HCT116 (cell line): ENCODE measurements around the gene BMERB1. TPM values are rescaled to one million over a fixed set of nuclear protein-coding genes. Genes with fewer than 3 reads are reported as not detected.
"Not testable (repeated sequence)": the region's sequence is repeated elsewhere in the genome, so short reads cannot be mapped to it uniquely, and the experiment has no call there.

Experiments
- ATAC-seq: fragments of 200-7000 bp; cut with Tn5 transposase; 2 replicates; pipeline ENCODE4 v1.9.1; 2020; ENCODE audit warnings: mild to moderate bottlenecking, moderate library complexity
- BruUV-seq: library from RNA; stranded (reverse); fragments of 400-500 nt; replicated peaks from 2 replicates; lab custom pipeline; 2021; lab: Mats Ljungman, UMichigan
- CTCF ChIA-PET: fragments of 300-600 bp; sonication (Branson Sonifier 250); formaldehyde crosslinking; loops from one replicate; lab custom pipeline; 2021; ENCODE audit warnings: antibody characterized with exemption; lab: Charles Lee
- POLR2A ChIA-PET: fragments of 300-600, 350-600 bp; sonication (Branson Sonifier 250); formaldehyde crosslinking; loops from one replicate; lab custom pipeline; 2021; ENCODE audit warnings: antibody characterized with exemption; lab: Charles Lee
- RAD21 ChIA-PET, 2 experiments: fragments of 300-600 bp; sonication (Branson Sonifier 250); formaldehyde crosslinking; loops; one replicate each; lab custom pipeline; 2023; ENCODE audit warnings: low total read pairs in 2 of 2; ENCODE audit not compliant: uncharacterized antibody in 2 of 2, unreplicated experiment in 2 of 2, low non-redundant PET in 1 of 2; lab: Charles Lee
- DNase-seq: peaks from one replicate; pipeline ENCODE4 v3.0.0-alpha.2; 2010; ENCODE audit warnings: low read depth, low spot score
- H2AFZ ChIP-seq: fragments of 200-600 bp; shearing (Covaris generic), sonication (generic); 2 replicates; pipeline ENCODE4 v1.6.1; 2017; ENCODE audit warnings: low read depth, mixed run types, mixed read lengths, antibody characterized with exemption, low read length; ENCODE audit not compliant: poor library complexity, severe bottlenecking
- H3K27ac ChIP-seq: 2 replicates; pipeline ENCODE4 v1.5.1; 2012; ENCODE audit warnings: low read depth, low read length
- H3K27me3 ChIP-seq: fragments of 200-600 bp; sonication (generic); 2 replicates; pipeline ENCODE4 v1.6.1; 2016; ENCODE audit warnings: mixed run types, low read length, mixed read lengths; ENCODE audit not compliant: insufficient read depth
- H3K36me3 ChIP-seq, 2 experiments: fragments of 200-500 bp in 1 of 2; fragments of 200-600 bp in 1 of 2; sonication (Bioruptor generic) in 1 of 2; sonication (generic) in 1 of 2; 2 replicates each; pipeline versions ENCODE4 v1.5.1 to v1.6.1; 2014 to 2016; ENCODE audit warnings: low read length in 2 of 2, inconsistent platforms in 1 of 2, mixed read lengths in 1 of 2, mixed run types in 1 of 2; ENCODE audit not compliant: insufficient read depth in 2 of 2, control insufficient read depth in 1 of 2
- H3K4me1 ChIP-seq, 2 experiments: fragments of 200-600 bp in 1 of 2; sonication (generic) in 1 of 2; 2 replicates each; pipeline versions ENCODE4 v1.5.1 to v1.6.1; 2012 to 2017; ENCODE audit warnings: low read length in 2 of 2, inconsistent platforms in 1 of 2, mild to moderate bottlenecking in 1 of 2, mixed read lengths in 1 of 2, mixed run types in 1 of 2, moderate library complexity in 1 of 2; ENCODE audit not compliant: insufficient read depth in 2 of 2, control insufficient read depth in 1 of 2
- H3K4me2 ChIP-seq: fragments of 200-600 bp; sonication (generic); 2 replicates; pipeline ENCODE4 v1.6.1; 2017; ENCODE audit warnings: mixed run types, low read length, mixed read lengths
- H3K4me3 ChIP-seq, 2 experiments: fragments of 200-600 bp in 1 of 2; sonication (generic) in 1 of 2; replicated peaks in 1 of 2; 2 replicates each; pipeline ENCODE4 v1.5.1; 2011 to 2016; ENCODE audit warnings: low read length in 2 of 2, control low read depth in 1 of 2, low read depth in 1 of 2, mild to moderate bottlenecking in 1 of 2, mixed read lengths in 1 of 2, mixed run types in 1 of 2
- H3K79me2 ChIP-seq: fragments of 200-600 bp; sonication (generic); 2 replicates; pipeline ENCODE4 v1.6.1; 2017; ENCODE audit warnings: mild to moderate bottlenecking, mixed run types, low read length, moderate library complexity, mixed read lengths; ENCODE audit not compliant: insufficient read depth
- H3K9ac ChIP-seq: fragments of 200-600 bp; sonication (generic); 2 replicates; pipeline ENCODE4 v1.6.1; 2016; ENCODE audit warnings: low read length, mixed read lengths
- H3K9me2 ChIP-seq: fragments of 200-600 bp; sonication (generic), shearing (Covaris generic); 2 replicates; pipeline ENCODE4 v1.6.1; 2017; ENCODE audit warnings: mixed run types, mild to moderate bottlenecking, moderate library complexity; ENCODE audit not compliant: insufficient read depth
- H3K9me3 ChIP-seq, 2 experiments: fragments of 200-500 bp in 1 of 2; fragments of 200-600 bp in 1 of 2; sonication (Bioruptor generic) in 1 of 2; sonication (generic) in 1 of 2; 2 replicates each; pipeline ENCODE4 v1.6.1; 2014 to 2017; ENCODE audit warnings: low read length in 2 of 2, mixed read lengths in 2 of 2, inconsistent platforms in 1 of 2, low read depth in 1 of 2, mild to moderate bottlenecking in 1 of 2, mixed run types in 1 of 2, moderate library complexity in 1 of 2; ENCODE audit not compliant: control insufficient read depth in 1 of 2, insufficient read depth in 1 of 2
- H4K20me1 ChIP-seq: fragments of 200-600 bp; sonication (generic), shearing (Covaris generic); 2 replicates; pipeline ENCODE4 v1.6.1; 2017; ENCODE audit warnings: mixed run types, mild to moderate bottlenecking, moderate library complexity; ENCODE audit not compliant: insufficient read depth
- EGR1 ChIP-seq: IDR thresholded peaks from 2 replicates; pipeline ENCODE4 v1.6.1; 2012; ENCODE audit warnings: low read depth
- EZH2phosphoT487 ChIP-seq: fragments of 200-600 bp; IDR thresholded peaks from 2 replicates; pipeline ENCODE4 v1.6.1; 2018; ENCODE audit warnings: antibody characterized with exemption, borderline replicate concordance
- SP1 ChIP-seq: IDR thresholded peaks from 2 replicates; pipeline ENCODE4 v1.6.1; 2012; ENCODE audit warnings: low read depth
- intact Hi-C: fragments of 100-400 bp; cut with micrococcal nuclease; formaldehyde crosslinking; loops from 2 replicates; pipeline ENCODE4 v1.10.0; 2022
- total RNA-seq: library from RNA; stranded (reverse); gene quantifications from one replicate; pipeline ENCODE4 v1.2.1, GENCODE V29; 2021; ENCODE audit not compliant: unreplicated experiment
- TF ChIP-seq, protein P1 (sequence below), 3 experiments: fragments of 200-600 bp in 1 of 3; sonication (generic) in 1 of 3; IDR thresholded peaks in 2 of 3; conservative IDR thresholded peaks in 1 of 3; 2 replicates each; pipeline ENCODE4 v1.5.1; 2012 to 2017; ENCODE audit warnings: low read depth in 2 of 3, low read length in 2 of 3, antibody characterized with exemption in 1 of 3, borderline replicate concordance in 1 of 3, control low read depth in 1 of 3, mild to moderate bottlenecking in 1 of 3, mixed read lengths in 1 of 3, mixed run types in 1 of 3, moderate library complexity in 1 of 3; ENCODE audit not compliant: insufficient read depth in 1 of 3

The BMERB1 gene
- total RNA-seq, 1 experiment from 2014 or later, result 43.6 TPM

DNA sequence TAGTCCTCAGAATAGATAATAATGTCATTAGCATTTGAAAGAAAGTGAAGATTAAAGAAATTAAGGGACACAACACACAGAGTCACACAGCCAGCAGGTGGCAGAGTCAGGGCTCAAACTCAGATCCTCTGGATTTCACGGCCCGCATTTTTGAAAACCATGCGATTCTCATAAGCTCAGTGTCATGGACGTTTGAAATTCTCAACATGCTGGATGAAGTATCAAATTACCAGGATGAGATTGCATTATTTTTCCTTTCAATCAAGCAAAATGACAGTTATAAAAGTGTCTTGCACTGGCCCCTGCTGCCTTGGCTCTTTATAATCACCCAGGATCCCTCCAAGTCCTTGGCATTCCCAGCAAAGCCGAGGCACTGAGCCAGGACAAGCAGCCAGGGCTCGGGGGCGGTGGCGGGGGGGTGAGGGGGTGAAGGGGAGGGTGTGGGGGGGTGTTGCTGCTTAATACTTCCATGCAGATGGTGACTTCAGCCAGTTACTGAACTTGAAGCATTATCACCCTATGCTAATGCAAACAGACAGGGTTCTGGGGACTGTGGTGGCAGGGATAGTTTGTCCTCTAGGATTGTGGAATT lies 6.6 kb upstream of the BMERB1 start (continued):
- TF ChIP-seq, protein P1, sequence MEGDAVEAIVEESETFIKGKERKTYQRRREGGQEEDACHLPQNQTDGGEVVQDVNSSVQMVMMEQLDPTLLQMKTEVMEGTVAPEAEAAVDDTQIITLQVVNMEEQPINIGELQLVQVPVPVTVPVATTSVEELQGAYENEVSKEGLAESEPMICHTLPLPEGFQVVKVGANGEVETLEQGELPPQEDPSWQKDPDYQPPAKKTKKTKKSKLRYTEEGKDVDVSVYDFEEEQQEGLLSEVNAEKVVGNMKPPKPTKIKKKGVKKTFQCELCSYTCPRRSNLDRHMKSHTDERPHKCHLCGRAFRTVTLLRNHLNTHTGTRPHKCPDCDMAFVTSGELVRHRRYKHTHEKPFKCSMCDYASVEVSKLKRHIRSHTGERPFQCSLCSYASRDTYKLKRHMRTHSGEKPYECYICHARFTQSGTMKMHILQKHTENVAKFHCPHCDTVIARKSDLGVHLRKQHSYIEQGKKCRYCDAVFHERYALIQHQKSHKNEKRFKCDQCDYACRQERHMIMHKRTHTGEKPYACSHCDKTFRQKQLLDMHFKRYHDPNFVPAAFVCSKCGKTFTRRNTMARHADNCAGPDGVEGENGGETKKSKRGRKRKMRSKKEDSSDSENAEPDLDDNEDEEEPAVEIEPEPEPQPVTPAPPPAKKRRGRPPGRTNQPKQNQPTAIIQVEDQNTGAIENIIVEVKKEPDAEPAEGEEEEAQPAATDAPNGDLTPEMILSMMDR (IDR thresholded peaks at IDR 0.05 in 2 of 3, conservative IDR thresholded peaks at IDR 0.05 in 1 of 3; ENCODE audit: borderline replicate concordance in 1 of 3, insufficient read depth in 1 of 3, low read depth in 2 of 3, low read length in 2 of 3), result peak; percentile 65 to 78 (median 65)

DNA sequence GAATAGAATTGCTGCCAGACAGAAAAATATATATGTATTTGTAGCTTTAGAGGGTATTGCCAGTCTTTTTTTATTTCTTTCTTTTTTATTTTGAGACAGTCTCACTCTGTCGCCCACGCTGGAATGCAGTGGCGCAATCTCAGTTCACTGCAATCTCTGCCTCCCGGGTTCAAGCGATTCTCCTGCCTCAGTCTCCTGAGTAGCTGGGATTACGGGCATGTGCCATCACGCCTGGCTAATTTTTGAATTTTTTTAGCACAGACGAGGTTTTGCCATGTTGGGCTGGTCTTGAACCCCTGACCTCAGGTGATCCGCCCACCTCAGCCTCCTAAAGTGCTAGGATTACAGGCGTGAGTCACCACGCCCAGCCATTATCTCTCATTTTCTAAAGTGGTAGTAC lies 3.5 kb upstream of the BMERB1 start:
- ATAC-seq, H3K9ac ChIP-seq, DNase-seq, H3K4me3 ChIP-seq, H3K9me3 ChIP-seq, H3K9me2 ChIP-seq, RAD21 ChIA-PET, CTCF ChIA-PET, H3K27ac ChIP-seq, H3K36me3 ChIP-seq, POLR2A ChIA-PET, BruUV-seq, H3K27me3 ChIP-seq, H4K20me1 ChIP-seq, H3K4me2 ChIP-seq: not testable (repeated sequence)
- Histone ChIP-seq H3K4me1 (peaks cover 5 to 15% of the 10 kb centered on the region in 2 experiments; a peak in 3 of 4 replicates), H2AFZ (peak overlapping the region; percentile 64), H3K79me2 (peaks cover 10% of the 10 kb centered on the region)
- intact Hi-C loops, result loop anchor here (10.0 kb wide), 1 partner anchor 54 kb away; no protein-coding TSS in a partner anchor
- peak; percentile 40; the same call in 1 of the 2 replicates for TF ChIP-seq EGR1

DNA sequence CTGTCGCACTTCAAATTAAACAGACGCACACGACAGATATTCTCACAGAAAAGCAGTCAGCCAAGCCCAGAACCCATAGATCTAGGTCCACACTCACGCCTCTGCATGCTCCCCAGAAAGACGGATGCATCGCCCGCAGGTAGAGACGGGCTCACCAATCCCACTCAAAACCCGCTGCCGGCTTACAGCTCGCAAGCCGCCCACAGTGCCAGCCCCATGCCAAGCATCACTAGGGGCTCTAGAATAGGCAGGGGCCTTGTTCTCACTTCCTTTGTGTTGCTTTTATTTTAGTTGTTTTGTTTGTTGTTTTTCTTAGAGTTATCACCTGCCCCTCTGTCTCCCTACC lies 336 bp upstream of the BMERB1 start:
- peak overlapping the region; percentile 68 to 71 for H3K4me3 ChIP-seq
- intact Hi-C loops, result loop anchor here (10.0 kb wide), 1 partner anchor 51 kb away; no protein-coding TSS in a partner anchor
- BruUV-seq, result no TSS peak
- H3K9ac ChIP-seq, result no peak overlapping the region
- ATAC-seq, result peak; percentile 4; the same call in 1 of the 2 replicates
- CTCF ChIA-PET, result no interaction called here
- H3K36me3 ChIP-seq, result no peaks in the 10 kb centered on the region
- RAD21 ChIA-PET, result no interaction called here
- peaks cover 12 to 28% of the 10 kb centered on the region in 2 experiments; a peak in 3 of 4 replicates for H3K4me1 ChIP-seq
- H3K9me2 ChIP-seq, result no peaks in the 10 kb centered on the region
- TF ChIP-seq SP1 (0 out of 2 replicates have a peak, but pooled peaks have one; percentile 2), EZH2phosphoT487 (no peak)
- TF ChIP-seq, all 23 proteins: peak for 1
- Histone ChIP-seq H2AFZ (no peak overlapping the region), H3K79me2 (peaks cover 32% of the 10 kb centered on the region), H3K27ac (no peak overlapping the region), H4K20me1 (no peaks in the 10 kb centered on the region), H3K4me2 (no peak overlapping the region), H3K9me3 (no peaks in the 10 kb centered on the region), H3K27me3 (no peaks in the 10 kb centered on the region)
- POLR2A ChIA-PET, result no interaction called here
- DNase-seq, result no peak
